Measurements from ENCODE around the gene SPDYA.

SPDYA gene

DNA sequence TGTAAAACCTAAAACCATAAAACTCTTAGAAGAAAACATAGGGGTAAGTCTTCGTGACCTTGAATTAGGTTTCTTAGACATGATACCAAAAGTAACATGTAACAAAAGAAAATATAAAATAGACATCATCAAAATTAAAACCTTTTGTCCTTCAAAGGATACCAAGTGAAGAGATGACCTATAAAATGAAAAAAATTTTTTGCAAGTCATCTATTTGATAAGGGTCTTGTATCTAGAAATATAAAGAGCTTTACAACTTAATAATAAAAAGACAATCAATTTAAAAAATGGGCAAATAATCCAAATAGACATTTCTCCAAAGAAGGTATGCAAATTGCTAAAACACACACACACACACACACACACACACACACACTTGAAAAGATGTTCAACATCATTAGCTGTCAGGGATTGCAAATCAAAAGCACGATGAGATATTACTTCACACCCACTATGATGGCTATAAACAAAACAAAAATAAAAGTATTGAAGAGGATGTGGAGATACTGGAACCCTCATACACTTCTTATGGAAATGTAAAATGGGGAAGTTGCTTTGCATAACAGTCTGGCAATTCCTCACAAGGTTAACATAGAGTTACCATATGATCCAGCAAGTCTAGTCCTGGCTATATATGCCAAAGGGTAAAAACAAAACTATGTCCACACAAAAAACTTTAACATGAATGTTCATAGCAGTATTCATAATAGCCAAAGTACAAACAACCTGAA lies 23.3 kb downstream of the SPDYA start:
- no peak for DNase-seq

DNA sequence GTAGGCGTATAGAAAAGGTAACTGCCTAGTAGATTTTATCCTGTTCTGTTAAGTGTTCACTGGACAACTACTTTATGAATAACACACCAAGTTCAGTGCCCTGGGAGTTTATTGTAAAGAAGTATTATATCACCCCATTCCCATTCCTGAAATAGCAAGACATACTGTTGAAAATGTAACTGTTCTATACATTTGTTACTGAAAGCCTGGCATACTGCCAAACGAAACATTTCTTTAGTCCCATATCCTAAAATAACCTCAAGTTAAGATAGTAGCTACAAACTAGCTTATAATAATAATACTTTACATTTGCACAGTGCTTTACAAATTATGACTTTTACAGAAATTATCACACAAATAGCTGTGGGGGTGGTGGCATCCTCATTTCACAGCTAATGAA lies 25.1 kb downstream of the SPDYA start:
- no peak for DNase-seq

DNA sequence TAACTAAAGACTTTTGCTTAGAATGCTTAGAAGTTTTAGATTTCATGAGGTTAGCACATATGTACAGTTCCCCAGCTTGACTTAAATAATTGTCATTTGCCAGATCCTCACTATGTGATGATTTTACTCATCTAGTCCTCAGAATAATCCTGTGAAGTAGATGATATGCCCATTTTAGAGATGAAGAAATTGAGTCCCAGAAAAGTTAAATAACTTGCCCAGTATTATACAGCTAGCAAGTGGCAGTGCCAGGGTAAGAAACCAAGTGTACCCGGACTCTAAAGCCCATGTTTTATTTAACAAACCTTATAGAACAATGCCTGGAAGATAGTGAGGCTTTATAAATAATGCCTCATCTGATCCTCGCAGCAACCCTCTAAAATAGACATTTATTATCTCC lies 28.3 kb downstream of the SPDYA start:
- DNase-seq = no peak

DNA sequence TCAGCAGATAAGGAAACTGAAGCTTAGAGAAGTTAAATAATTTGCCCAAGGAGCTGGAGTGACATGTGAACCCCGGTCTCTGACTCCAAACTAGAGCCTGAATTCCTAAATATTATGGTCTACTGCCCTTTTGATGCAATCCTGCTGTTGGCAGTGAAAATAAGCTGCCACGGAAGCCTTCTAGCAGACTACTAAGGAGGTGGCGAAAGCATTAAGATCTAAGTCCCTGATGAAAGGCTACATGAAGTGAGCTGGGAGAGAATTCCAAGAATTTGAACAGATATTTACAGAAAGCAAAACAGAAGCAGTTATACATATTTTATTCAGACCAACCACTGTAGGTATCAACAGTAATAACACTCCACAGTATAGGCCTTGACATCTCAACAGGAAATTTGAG lies 31.4 kb downstream of the SPDYA start:
- no peak for DNase-seq

DNA sequence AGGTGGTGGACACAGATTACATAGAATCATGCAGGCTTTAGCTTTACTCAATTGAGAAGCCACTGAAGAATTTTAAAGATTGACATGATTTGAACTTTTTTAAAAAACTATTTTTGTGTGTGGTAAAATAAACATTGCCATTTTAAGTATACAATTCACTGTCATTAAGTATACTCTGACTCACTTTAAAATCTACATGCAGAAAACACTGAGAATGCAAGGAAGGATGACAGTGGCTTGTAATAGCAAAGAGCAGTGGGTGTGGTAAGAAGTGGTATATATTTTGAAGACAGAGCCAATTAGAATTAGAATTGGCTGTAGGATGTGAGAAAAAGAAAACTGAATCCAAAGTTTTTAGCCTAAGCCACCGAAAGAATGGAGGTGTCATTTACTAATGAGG lies 44.6 kb downstream of the SPDYA start:
- no peak for DNase-seq

DNA sequence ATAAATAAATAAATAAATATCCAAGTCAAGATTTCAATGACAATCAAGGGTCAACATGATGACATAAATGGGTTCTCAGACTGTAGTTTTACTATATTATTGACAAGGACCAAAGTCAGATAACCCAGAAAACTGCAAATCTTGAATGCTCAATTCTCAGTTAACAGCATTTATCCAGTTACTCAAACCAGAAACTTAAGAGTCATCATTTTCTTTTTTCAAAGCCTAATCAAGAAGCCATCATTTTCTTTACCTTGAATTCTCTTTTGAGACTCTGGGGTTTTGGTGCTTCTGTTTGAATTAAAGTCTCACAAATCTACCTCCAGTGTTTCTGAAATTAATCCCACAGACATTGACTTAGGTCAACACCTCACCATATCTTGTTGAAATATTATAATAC lies 45.3 kb downstream of the SPDYA start:
- no peak for DNase-seq

DNA sequence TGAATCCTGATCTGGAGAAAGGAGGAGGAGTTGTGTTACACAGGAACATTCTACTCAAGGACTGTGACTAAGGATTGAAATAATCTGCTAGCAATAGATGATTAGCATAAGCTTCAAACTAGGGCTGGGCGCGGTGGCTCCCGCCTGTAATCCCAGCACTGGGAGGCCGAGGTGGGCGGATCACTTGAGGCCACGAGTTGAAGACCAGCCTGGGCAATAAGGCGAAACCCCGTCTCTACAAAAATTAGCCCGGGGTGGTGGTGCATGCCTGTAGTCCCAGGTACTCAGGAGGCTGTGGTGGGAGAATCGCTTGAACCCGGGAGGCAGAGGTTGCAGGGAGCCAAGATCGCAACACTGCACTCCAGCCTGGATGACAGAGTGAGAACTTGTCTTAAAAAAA lies 58.0 kb downstream of the SPDYA start:
- no peak for DNase-seq

DNA sequence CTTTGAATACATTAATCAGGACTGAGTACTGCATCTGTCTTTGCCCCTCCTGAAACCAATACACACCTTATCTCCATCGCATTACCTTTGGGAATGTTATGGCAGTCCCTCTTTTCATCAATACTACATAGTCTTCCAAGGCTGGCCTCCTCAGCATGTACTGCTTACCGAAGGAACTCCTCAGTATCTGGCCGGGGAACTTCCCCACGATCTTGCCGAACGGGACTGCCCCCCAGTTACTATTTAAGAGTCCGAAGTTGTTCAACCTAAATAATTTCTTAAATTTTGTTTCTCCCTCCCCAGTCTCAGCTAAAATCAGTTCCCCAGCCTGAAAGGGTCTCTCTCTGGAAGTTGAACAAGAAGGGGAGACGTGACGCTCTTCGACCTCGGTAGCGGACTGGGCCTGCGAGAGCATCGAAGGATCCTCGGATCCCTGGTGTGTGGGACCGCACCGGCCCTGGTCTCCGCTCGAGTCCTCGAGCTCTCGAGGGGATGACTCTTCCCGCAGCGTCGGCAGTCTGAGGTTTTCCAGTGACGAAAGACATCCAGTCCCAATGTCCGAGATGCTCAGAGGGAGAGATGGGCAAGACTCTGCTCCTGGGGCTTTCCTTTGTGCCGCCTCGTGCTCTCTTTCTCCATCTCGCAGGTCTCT lies 59.0 kb downstream of the SPDYA start:
- no peak for DNase-seq

DNA sequence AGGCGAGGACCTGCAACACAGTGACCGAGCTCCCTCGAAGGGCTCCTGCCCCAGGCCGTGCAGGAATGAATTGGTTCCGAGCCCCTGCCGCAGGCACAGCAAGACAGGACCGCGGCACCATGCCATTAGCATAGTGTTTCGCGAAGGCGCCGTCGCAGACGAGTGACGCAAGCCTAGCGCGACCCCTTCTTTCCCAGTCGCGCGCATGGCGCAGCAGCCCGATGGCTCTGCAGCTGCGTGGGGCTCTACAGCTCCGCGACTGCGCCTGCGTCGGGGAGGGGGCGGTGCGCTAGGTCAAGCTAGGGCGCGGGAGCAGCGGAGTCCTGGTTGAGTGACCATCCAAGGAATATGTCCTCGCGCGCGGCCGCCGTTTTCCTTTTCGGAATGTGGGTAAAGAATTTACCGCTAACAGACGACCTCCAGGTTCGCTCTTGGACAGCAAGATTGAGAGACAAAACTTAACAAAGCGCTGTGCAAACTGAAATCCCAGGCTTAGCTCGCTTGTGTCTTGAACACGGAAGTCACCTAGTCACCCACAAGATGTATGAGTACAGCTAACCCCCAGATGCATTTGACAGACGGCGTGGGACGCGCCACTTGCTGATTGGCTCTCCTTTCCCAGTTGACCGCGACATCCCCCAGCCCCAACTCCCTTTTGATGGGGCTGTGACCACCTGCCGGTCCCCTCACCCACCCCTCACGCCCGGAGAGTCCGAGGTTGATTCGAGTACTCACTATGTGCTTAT lies 59.7 kb downstream of the SPDYA start, which contains the start of gene TRMT61B:
Gene TRMT61B, minus strand, starts transcription at position 164 of the 746 bp plus-strand sequence. Its CDS starts 32 bp downstream, at position 132.
- DNase-seq = peak; percentile 97 to 98

DNA sequence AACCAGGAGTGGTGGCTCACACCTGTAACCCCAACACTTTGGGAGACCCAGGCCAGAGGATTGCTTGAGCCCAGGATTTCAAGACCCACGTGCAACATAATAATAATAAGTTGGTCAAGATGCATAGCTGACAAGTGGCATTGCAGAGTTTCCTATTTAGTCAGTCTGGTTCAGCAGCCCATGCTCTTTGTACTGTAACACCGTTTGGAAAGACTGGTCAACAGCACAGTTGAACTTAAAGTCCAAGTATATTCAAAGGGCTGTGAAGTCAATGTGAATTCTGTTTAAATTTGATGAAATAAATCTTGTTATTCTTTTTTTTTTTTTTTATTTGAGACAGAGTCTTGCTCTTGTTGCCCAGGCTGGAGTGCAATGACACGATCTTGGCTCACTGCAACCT lies 61.0 kb downstream of the SPDYA start:
- DNase-seq = no peak

DNA sequence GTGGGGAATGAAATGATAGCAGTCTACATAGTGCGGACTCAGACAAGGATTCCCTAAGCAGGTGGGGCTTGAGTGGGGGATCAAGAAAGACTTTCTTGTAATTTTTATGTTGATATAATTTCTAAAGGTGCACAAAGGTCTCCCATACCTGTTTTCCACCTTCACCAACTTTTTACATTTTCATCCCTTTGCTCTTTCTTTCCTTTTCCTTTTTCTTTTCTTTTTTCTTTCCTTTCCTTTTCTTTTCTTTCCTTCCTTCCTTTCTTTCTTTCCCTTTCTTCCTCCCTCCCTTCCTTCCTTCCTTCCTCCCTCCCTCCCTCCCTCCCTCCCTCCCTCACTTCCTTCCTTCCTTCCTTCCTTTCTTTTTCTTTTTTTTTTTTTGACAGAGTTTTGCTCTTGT lies 69.6 kb downstream of the SPDYA start:
- DNase-seq = no peak

DNA sequence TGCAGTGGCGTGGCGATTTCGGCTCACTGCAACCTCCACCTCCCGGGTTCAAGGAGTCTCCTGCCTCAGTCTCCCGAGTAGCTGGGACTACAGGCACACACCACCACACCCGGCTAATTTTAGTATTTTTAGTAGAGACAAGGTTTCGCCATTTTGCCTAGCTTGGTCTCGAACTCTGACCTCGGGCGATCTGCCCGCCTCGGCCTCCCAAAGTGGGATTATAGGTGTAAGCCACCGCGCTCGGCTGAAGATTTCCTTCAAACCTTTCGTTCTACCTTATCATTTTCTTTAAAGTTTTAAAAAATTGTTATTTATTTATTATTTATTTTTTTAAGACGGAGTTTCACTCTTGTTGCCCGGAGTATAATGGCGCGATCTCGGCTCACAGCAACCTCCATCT lies 82.9 kb downstream of the SPDYA start:
- no peak for DNase-seq

DNA sequence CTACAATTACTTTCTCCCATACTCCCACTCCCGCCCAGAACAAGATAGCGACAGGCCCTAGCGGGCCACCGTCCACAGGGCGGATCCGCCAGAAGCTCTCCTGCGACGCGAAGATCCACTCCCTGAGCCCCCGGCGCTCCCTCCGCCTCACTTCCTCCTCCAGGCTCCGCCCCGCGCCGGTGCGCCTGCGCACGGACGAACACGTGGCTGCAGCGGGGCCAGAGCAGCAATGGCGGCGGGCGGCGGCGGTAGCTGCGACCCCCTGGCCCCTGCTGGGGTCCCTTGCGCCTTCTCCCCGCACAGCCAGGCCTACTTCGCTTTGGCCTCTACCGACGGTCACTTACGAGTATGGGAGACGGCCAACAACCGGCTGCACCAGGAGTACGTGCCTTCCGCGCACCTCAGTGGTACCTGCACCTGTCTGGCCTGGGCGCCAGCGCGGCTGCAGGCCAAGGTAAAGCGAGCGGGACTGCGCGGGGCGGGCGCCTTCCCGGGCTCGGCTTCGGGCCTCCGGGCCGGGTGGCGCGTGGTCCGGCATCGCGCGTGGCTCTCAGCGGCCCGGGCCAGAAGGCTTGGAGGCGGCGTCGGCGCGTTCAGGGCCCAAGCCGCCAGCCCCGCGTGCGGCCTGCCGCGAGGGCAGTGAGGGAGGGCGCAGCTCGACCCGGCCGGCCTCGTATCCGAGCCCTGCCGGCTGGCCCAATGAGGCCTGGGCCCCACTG lies 84.0 kb downstream of the SPDYA start, which contains the start of gene WDR43:
Gene WDR43, plus strand, starts transcription at position 198 of the 719 bp plus-strand sequence. Its CDS starts 32 bp downstream, at position 230.
- peak; percentile 96 for DNase-seq

DNA sequence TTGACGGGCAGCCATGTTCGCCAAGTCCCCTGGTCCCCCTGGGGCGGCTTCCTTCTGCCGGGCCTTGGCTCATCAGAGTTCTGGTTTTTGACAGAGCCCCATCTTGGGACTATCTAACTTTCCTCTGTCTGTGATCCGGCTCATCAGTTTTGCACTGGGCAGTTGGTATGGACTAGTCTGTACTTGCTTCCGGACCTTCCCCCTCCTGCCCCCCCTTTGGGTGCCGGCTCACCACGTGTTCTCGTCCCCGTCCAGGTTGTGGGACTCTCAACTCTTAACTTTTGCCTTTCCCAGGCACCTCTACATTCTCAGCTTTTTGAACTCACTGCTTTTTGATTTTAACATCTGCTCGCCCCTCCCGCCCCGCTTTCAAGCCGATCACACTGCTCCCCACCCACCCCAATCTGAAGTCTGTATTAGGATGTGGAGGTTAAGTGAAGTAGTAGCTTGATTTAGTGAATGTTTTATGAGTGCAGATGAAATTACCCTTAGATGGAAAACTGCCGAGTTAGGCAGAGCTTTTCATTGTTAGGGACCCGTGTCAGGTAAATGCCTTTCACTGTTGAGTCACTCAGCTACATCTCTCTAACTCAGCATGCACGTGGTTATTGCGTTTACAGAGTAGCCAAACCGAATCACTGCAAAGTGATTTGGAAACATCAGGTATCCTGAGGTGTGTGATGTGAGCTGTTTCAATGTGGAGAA lies 84.7 kb downstream of the SPDYA start:
- peak; percentile 52 to 61 for DNase-seq

DNA sequence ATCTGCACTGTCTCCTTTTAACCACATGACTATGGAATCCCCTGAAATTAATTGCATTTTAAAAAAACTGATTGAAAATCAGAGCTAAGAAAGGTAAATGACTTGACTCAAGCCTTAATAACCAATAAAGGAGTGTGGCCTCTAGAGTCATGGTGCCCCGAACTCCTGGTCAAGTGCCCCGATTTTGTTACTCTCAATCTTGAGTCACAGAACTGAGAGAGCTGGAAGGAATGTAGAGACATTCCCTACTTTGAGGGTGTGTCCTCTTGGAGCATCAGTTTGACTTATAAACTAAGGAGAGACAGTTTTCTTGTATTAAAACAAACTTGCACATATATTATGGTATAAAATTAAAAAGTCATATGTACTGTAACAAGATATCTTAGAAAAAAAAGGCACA lies 86.3 kb downstream of the SPDYA start:
- no peak for DNase-seq

DNA sequence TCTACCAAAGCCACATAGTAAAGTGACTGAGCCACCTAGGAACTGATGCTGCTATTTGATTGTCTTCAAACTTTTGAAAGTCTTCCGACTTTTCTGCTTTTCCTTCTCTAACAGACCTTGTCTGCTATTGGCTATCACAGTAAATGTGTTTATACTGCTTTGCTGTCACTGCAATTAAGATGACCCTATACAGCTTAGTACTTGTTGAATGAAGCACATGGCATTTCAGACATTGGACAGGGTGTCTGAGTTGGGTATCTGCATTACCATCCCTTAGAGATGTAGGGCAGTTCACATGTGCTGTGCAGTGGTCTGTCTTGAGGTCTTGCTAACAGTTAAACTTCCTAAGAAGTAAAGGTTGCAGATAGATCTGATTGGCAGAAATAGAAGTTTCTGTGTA lies 87.4 kb downstream of the SPDYA start:
- no peak for DNase-seq
